IMR-90 (cell line): ENCODE results near the gene PRKN. TPM values are rescaled to one million over a fixed set of nuclear protein-coding genes. Genes with fewer than 3 reads are reported as not detected.

Experiments
- ATAC-seq: fragments of 200-7000 bp; cut with Tn5 transposase; 2 replicates; pipeline ENCODE4 v1.9.1; 2020; ENCODE audit warnings: low read depth, mild to moderate bottlenecking, moderate library complexity
- BruUV-seq: library from RNA; stranded (reverse); fragments of 400-500 nt; replicated peaks from 2 replicates; lab custom pipeline; 2021; lab: Mats Ljungman, UMichigan
- CTCF ChIA-PET: fragments of 300-600 bp; formaldehyde crosslinking; extraction: SDS; loops from one replicate; lab custom pipeline; 2021; ENCODE audit warnings: antibody characterized with exemption; lab: Yijun Ruan, JAX
- POLR2A ChIA-PET: fragments of 300-600 bp; sonication (Branson Sonifier 250); formaldehyde crosslinking; loops from one replicate; lab custom pipeline; 2022; ENCODE audit warnings: antibody characterized with exemption; ENCODE audit not compliant: unreplicated experiment; lab: Charles Lee
- DNase-seq: peaks from one replicate; pipeline ENCODE4 v3.0.0; 2013
- H2AFZ ChIP-seq: replicated peaks from 2 replicates; pipeline ENCODE3; 2013; ENCODE audit warnings: low read length, mild to moderate bottlenecking; ENCODE audit not compliant: poor library complexity
- H2AK5ac ChIP-seq: 2 replicates; pipeline ENCODE4 v1.6.1; 2013; ENCODE audit warnings: low read depth, low read length, inconsistent platforms
- H2AK9ac ChIP-seq: replicated peaks from 2 replicates; pipeline ENCODE3; 2013; ENCODE audit warnings: mild to moderate bottlenecking, low read depth, low read length, moderate library complexity; ENCODE audit not compliant: poor library complexity
- H2BK120ac ChIP-seq: 2 replicates; pipeline ENCODE4 v1.6.1; 2013; ENCODE audit warnings: low read depth, low read length, inconsistent platforms
- H2BK15ac ChIP-seq: 3 replicates; pipeline ENCODE4 v1.6.1; 2013; ENCODE audit warnings: low read depth, low read length, inconsistent platforms
- H2BK20ac ChIP-seq: 2 replicates; pipeline ENCODE4 v1.6.1; 2013; ENCODE audit warnings: low read depth, mild to moderate bottlenecking, inconsistent platforms, low read length, moderate library complexity
- H2BK5ac ChIP-seq: 2 replicates; pipeline ENCODE4 v1.6.1; 2013; ENCODE audit warnings: mild to moderate bottlenecking, low read depth, low read length, inconsistent platforms; ENCODE audit not compliant: poor library complexity, severe bottlenecking
- H3K14ac ChIP-seq: replicated peaks from 2 replicates; pipeline ENCODE4 v1.6.1; 2013; ENCODE audit warnings: low read depth, low read length, inconsistent platforms
- H3K18ac ChIP-seq: 2 replicates; pipeline ENCODE4 v1.6.1; 2013; ENCODE audit warnings: low read depth, low read length, control low read depth
- H3K23ac ChIP-seq: 2 replicates; pipeline ENCODE4 v1.6.1; 2013; ENCODE audit warnings: low read depth, low read length, inconsistent platforms
- H3K27ac ChIP-seq: 2 replicates; pipeline ENCODE4 v1.5.1; 2013; ENCODE audit warnings: mild to moderate bottlenecking, control low read depth, low read length; ENCODE audit not compliant: insufficient read depth
- H3K27me3 ChIP-seq: 2 replicates; pipeline ENCODE4 v1.6.1; 2013; ENCODE audit warnings: low read length; ENCODE audit not compliant: control insufficient read depth, insufficient read depth
- H3K36me3 ChIP-seq: 2 replicates; pipeline ENCODE4 v1.6.1; 2013; ENCODE audit warnings: low read length, mixed read lengths; ENCODE audit not compliant: control insufficient read depth, insufficient read depth
- H3K4ac ChIP-seq: 2 replicates; pipeline ENCODE4 v1.6.1; 2013; ENCODE audit warnings: low read depth, low read length, inconsistent platforms
- H3K4me1 ChIP-seq: 2 replicates; pipeline ENCODE4 v1.6.1; 2013; ENCODE audit warnings: low read length, mixed read lengths; ENCODE audit not compliant: control insufficient read depth, insufficient read depth
- H3K4me2 ChIP-seq: 2 replicates; pipeline ENCODE4 v1.6.1; 2013; ENCODE audit warnings: low read depth, mild to moderate bottlenecking, control low read depth, low read length, moderate library complexity
- H3K4me3 ChIP-seq: 2 replicates; pipeline ENCODE4 v1.5.1; 2013; ENCODE audit warnings: low read depth, mild to moderate bottlenecking, control low read depth, low read length, moderate library complexity; ENCODE audit not compliant: insufficient read depth
- H3K56ac ChIP-seq: 2 replicates; pipeline ENCODE4 v1.6.1; 2013; ENCODE audit warnings: low read length, inconsistent platforms; ENCODE audit not compliant: insufficient read depth; ENCODE audit errors: extremely low read depth
- H3K79me1 ChIP-seq, 2 experiments: 2 replicates each; pipeline ENCODE4 v1.6.1; 2013; ENCODE audit warnings: low read length in 2 of 2, inconsistent platforms in 1 of 2, low read depth in 1 of 2
- H3K9ac ChIP-seq: 2 replicates; pipeline ENCODE4 v1.6.1; 2013; ENCODE audit warnings: low read depth, low read length, control low read depth
- H3K9me1 ChIP-seq: 2 replicates; pipeline ENCODE4 v1.6.1; 2013; ENCODE audit warnings: low read length, inconsistent platforms; ENCODE audit not compliant: insufficient read depth
- H3K9me3 ChIP-seq: 2 replicates; pipeline ENCODE4 v1.6.1; 2013; ENCODE audit warnings: low read length; ENCODE audit not compliant: control insufficient read depth, insufficient read depth
- H4K20me1 ChIP-seq: 2 replicates; pipeline ENCODE4 v1.6.1; 2013; ENCODE audit warnings: low read length, inconsistent platforms; ENCODE audit not compliant: insufficient read depth
- H4K5ac ChIP-seq: 2 replicates; pipeline ENCODE4 v1.6.1; 2013; ENCODE audit warnings: mild to moderate bottlenecking, low read depth, low read length, control low read depth
- H4K8ac ChIP-seq, 2 experiments: 2 replicates each; pipeline ENCODE4 v1.6.1; 2013; ENCODE audit warnings: low read depth in 2 of 2, low read length in 2 of 2, control low read depth in 1 of 2, inconsistent platforms in 1 of 2
- H4K91ac ChIP-seq: 2 replicates; pipeline ENCODE4 v1.6.1; 2013; ENCODE audit warnings: low read depth, low read length, inconsistent platforms; ENCODE audit not compliant: insufficient read depth
- BHLHE40 ChIP-seq: fragments of 150-350 bp; IDR thresholded peaks from 2 replicates; pipeline ENCODE4 v1.6.1; 2016; ENCODE audit warnings: mild to moderate bottlenecking, low read depth, low read length
- CEBPB ChIP-seq: IDR thresholded peaks from 2 replicates; pipeline ENCODE4 v1.6.1; 2012; ENCODE audit warnings: low read depth, low read length, improper control_type of control experiment
- CHD1 ChIP-seq: IDR thresholded peaks from 2 replicates; pipeline ENCODE4 v1.6.1; 2012; ENCODE audit warnings: low read depth, low read length, improper control_type of control experiment
- FOS ChIP-seq: fragments of 150-350 bp; IDR thresholded peaks from 2 replicates; pipeline ENCODE4 v1.6.1; 2016; ENCODE audit warnings: low read depth, low read length
- MAZ ChIP-seq: IDR thresholded peaks from 2 replicates; pipeline ENCODE4 v1.6.1; 2012; ENCODE audit warnings: low read depth, mild to moderate bottlenecking, low read length, improper control_type of control experiment, moderate library complexity, borderline replicate concordance
- MXI1 ChIP-seq: IDR thresholded peaks from 2 replicates; pipeline ENCODE4 v1.6.1; 2012; ENCODE audit warnings: low read depth, mild to moderate bottlenecking, low read length, moderate library complexity, borderline replicate concordance
- NFE2L2 ChIP-seq: fragments of 150-350 bp; IDR thresholded peaks from 2 replicates; pipeline ENCODE4 v1.6.1; 2016; ENCODE audit warnings: low read depth, mild to moderate bottlenecking, low read length
- POLR2A ChIP-seq: IDR thresholded peaks from 2 replicates; pipeline ENCODE4 v1.6.1; 2012; ENCODE audit warnings: mild to moderate bottlenecking, low read depth, low read length
- RAD21 ChIP-seq: IDR thresholded peaks from 2 replicates; pipeline ENCODE4 v1.6.1; 2012; ENCODE audit warnings: low read length, improper control_type of control experiment
- RCOR1 ChIP-seq: IDR thresholded peaks from 2 replicates; pipeline ENCODE4 v1.6.1; 2012; ENCODE audit warnings: mild to moderate bottlenecking, low read length, improper control_type of control experiment; ENCODE audit not compliant: insufficient replicate concordance
- RFX5 ChIP-seq: IDR thresholded peaks from 2 replicates; pipeline ENCODE4 v1.8.0; 2012; ENCODE audit warnings: low read depth, mild to moderate bottlenecking, low read length, moderate library complexity
- SMC3 ChIP-seq: fragments of 150-350 bp; IDR thresholded peaks from 2 replicates; pipeline ENCODE4 v1.6.1; 2016; ENCODE audit warnings: low read depth, mild to moderate bottlenecking, antibody characterized with exemption, low read length, moderate library complexity
- WGBS, 2 experiments: methylation state at CpG; one replicate each; pipeline versions ENCODE4 v1.1.5 to v1.1.7; 2013; ENCODE audit warnings: missing lambda C conversion rate in 2 of 2; ENCODE audit not compliant: insufficient read length in 1 of 2; ENCODE audit errors: extremely low coverage in 2 of 2; 5-methylcytosine and 5-hydroxymethylcytosine counted together
- dilution Hi-C: fragments of 300-500 bp; cut with HindIII; formaldehyde crosslinking; loops from one replicate; pipeline ENCODE4 v1.14.3; 2018; ENCODE audit warnings: low sequenced_read_pairs; ENCODE audit not compliant: unreplicated experiment
- in situ Hi-C: fragments of 300-500 bp; cut with MboI; formaldehyde crosslinking; loops from 3 replicates; pipeline ENCODE4 v1.14.3; 2019; ENCODE audit warnings: low sequenced_read_pairs, inconsistent platforms, mixed read lengths
- intact Hi-C: fragments of 100-400 bp; cut with micrococcal nuclease; formaldehyde crosslinking; loops from 2 replicates; pipeline ENCODE4 v1.10.0; 2022
- polyA plus RNA-seq, 3 experiments: library from polyadenylated mRNA; depleted of rRNA; stranded (reverse); fragments of >200 nt; gene quantifications; 2 replicates each; pipeline ENCODE4 v1.2.3, GENCODE V29; 2012; ENCODE audit warnings: low replicate concordance in 1 of 3
- total RNA-seq: library from RNA; depleted of rRNA; stranded (reverse); fragments of >200 nt; gene quantifications from 2 replicates; pipeline ENCODE4 v1.2.3, GENCODE V29; 2012
- TF ChIP-seq, protein P1 (sequence below): conservative IDR thresholded peaks from 2 replicates; pipeline ENCODE4 v1.5.1; 2012; ENCODE audit warnings: mild to moderate bottlenecking, low read depth, low read length, improper control_type of control experiment
- TF ChIP-seq, protein P2 (sequence below): fragments of 150-350 bp; IDR thresholded peaks from 2 replicates; pipeline ENCODE4 v1.6.1; 2017; ENCODE audit warnings: mild to moderate bottlenecking, antibody characterized with exemption, low read length, low read depth

The PRKN gene
- total and polyA plus RNA-seq, 2 of the 4 experiments (the other 2 are of a cell fraction), result 0.15 to 0.18 TPM

DNA sequence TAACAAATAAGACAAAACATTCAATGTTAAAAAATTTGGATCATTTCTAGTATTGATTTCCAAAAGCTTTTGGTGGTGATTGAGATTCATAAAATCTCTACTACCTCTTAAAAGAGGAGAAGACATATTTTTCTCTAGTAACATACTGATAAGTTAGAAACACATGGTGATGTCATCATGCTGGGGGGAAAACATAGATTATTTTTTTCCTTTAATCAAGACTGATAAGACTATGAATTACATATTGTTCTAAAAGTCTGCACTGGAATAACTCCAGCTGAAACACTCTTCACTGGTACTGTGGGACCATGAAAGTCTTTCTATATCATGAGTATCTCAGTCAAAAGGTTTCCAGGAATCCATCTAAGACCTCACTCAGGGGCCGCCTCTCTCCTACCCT lies 515.8 kb downstream of the PRKN start:
- Histone ChIP-seq H2BK5ac (no peak overlapping the region), H3K9me3 (peaks cover 16% of the 10 kb centered on the region), H3K9me1 (no peaks in the 10 kb centered on the region), H2BK15ac (no peak overlapping the region), H3K4me3 (no peak overlapping the region), H4K5ac (no peak overlapping the region), H3K36me3 (no peaks in the 10 kb centered on the region), H3K18ac (no peak overlapping the region), H2AK5ac (no peak overlapping the region), H2AFZ (no peak overlapping the region), H3K79me1 (no peaks in the 10 kb centered on the region), H3K4me2 (no peak overlapping the region), H4K20me1 (no peaks in the 10 kb centered on the region), H2BK120ac (no peak overlapping the region), H2AK9ac (no peak overlapping the region), H3K27me3 (no peaks in the 10 kb centered on the region), H3K27ac (no peak overlapping the region), H3K14ac (no peak overlapping the region), H4K91ac (no peak overlapping the region), H3K4me1 (no peaks in the 10 kb centered on the region), H3K9ac (no peak overlapping the region), H2BK20ac (no peak overlapping the region), H3K23ac (no peak overlapping the region), H3K4ac (no peak overlapping the region), H3K56ac (no peak overlapping the region), H4K8ac (no peak overlapping the region)
- intact Hi-C loops (no loop called here), dilution Hi-C loops (no loop called here), in situ Hi-C loops (no loop called here)
- DNase-seq (no peak), ATAC-seq (no peak)
- no CpG with 5 or more reads among the region's 1 CpG for WGBS, 2 experiments
- no TSS peak for BruUV-seq
- ChIA-PET CTCF (no interaction called here), POLR2A (no interaction called here)
- TF ChIP-seq RAD21 (no peak), RCOR1 (no peak), CEBPB (no peak), POLR2A (no peak), SMC3 (no peak), BHLHE40 (no peak), MXI1 (no peak), NFE2L2 (no peak), MAZ (no peak), FOS (no peak), RFX5 (no peak), CHD1 (no peak)
- TF ChIP-seq, protein P1, sequence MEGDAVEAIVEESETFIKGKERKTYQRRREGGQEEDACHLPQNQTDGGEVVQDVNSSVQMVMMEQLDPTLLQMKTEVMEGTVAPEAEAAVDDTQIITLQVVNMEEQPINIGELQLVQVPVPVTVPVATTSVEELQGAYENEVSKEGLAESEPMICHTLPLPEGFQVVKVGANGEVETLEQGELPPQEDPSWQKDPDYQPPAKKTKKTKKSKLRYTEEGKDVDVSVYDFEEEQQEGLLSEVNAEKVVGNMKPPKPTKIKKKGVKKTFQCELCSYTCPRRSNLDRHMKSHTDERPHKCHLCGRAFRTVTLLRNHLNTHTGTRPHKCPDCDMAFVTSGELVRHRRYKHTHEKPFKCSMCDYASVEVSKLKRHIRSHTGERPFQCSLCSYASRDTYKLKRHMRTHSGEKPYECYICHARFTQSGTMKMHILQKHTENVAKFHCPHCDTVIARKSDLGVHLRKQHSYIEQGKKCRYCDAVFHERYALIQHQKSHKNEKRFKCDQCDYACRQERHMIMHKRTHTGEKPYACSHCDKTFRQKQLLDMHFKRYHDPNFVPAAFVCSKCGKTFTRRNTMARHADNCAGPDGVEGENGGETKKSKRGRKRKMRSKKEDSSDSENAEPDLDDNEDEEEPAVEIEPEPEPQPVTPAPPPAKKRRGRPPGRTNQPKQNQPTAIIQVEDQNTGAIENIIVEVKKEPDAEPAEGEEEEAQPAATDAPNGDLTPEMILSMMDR, result no peak
- TF ChIP-seq, protein P2, sequence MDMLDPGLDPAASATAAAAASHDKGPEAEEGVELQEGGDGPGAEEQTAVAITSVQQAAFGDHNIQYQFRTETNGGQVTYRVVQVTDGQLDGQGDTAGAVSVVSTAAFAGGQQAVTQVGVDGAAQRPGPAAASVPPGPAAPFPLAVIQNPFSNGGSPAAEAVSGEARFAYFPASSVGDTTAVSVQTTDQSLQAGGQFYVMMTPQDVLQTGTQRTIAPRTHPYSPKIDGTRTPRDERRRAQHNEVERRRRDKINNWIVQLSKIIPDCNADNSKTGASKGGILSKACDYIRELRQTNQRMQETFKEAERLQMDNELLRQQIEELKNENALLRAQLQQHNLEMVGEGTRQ, result no peak
